Renal cortex interstitium (tissue), 11 donors: ENCODE data around the gene COL12A1. TPM values are rescaled to one million over a fixed set of nuclear protein-coding genes. Genes with fewer than 3 reads are reported as not detected.

Source experiments
- DNase-seq, 11 donors: peaks; one replicate each; pipeline ENCODE4 v3.0.0-alpha.2; 2013; ENCODE audit warnings: low read depth in 9 of 11, low spot score in 4 of 11; ENCODE audit errors: extremely low read depth in 1 of 11
- polyA plus RNA-seq, 3 donors: library from polyadenylated mRNA; unstranded; fragments of 120-200 nt; gene quantifications; one replicate each; pipeline ENCODE4 v1.2.1, GENCODE V29; 2013; ENCODE audit not compliant: insufficient read length in 3 of 3

Gene COL12A1
- polyA plus RNA-seq, 3 donors = 58.9 to 107 (median 106) TPM

GRCh38 chr6:75089151-75089897, 116.5 kb downstream of the COL12A1 start:
- DNase-seq = no peak

GRCh38 chr6:75085931-75086635, 119.8 kb downstream of the COL12A1 start:
- no peak for DNase-seq

GRCh38 chr6:75084872-75085381, 120.9 kb downstream of the COL12A1 start:
- DNase-seq = no peak

- DNase-seq = no peak
These were observed 121.8 kb downstream of the COL12A1 start for GRCh38 chr6:75084018-75084417.

- DNase-seq = no peak
These were observed 123.9 kb downstream of the COL12A1 start for GRCh38 chr6:75081921-75082320.

- no peak for DNase-seq
These were observed 124.8 kb downstream of the COL12A1 start for GRCh38 chr6:75081047-75081446.

- no peak for DNase-seq
These were observed 126.3 kb downstream of the COL12A1 start for GRCh38 chr6:75079589-75079988.

GRCh38 chr6:75077701-75078100, 128.2 kb downstream of the COL12A1 start:
- no peak for DNase-seq

GRCh38 chr6:75076009-75076408, 129.8 kb downstream of the COL12A1 start:
- DNase-seq = no peak

GRCh38 chr6:75070244-75070643, 135.6 kb downstream of the COL12A1 start:
- no peak for DNase-seq

- no peak for DNase-seq
These were observed 140.3 kb downstream of the COL12A1 start for GRCh38 chr6:75065523-75065922.

GRCh38 chr6:75052491-75052890, 153.4 kb downstream of the COL12A1 start:
- DNase-seq = no peak

- no peak for DNase-seq
These were observed 156.5 kb downstream of the COL12A1 start for GRCh38 chr6:75049308-75049707.

- DNase-seq = no peak
These were observed 161.0 kb downstream of the COL12A1 start for GRCh38 chr6:75044846-75045245.

GRCh38 chr6:75041381-75041780, 164.5 kb downstream of the COL12A1 start:
- DNase-seq = no peak

Other genes starting within 250 kb of the COL12A1 start
- gene COX7A2, start 37.7 kb upstream of the COL12A1 start, polyA plus RNA-seq = 100 to 1,000 TPM; 259 to 291 (median 281) TPM
- gene TMEM30A, start 78.7 kb upstream of the COL12A1 start, polyA plus RNA-seq = 100 to 1,000 TPM; 108 to 146 (median 126) TPM